Activated CD4-positive, alpha-beta memory T cell treated with anti-CD3 and anti-CD28 coated beads for 36 hours (primary cell): ENCODE data around the gene MYCBP2. TPM values are rescaled to one million over a fixed set of nuclear protein-coding genes. Genes with fewer than 3 reads are reported as not detected.

Experiments
- CTCF ChIA-PET: fragments of 350-600 bp; sonication (Branson Sonifier 250); formaldehyde crosslinking; loops from one replicate; lab custom pipeline; 2021; ENCODE audit warnings: antibody characterized with exemption, inconsistent platforms; lab: Charles Lee
- POLR2A ChIA-PET: fragments of 350-600 bp; sonication (Branson Sonifier 250); formaldehyde crosslinking; loops from one replicate; lab custom pipeline; 2021; ENCODE audit warnings: antibody characterized with exemption; lab: Charles Lee
- DNase-seq: peaks from one replicate; pipeline ENCODE4 v3.0.0-alpha.2; 2020
- H3K27ac Mint-ChIP-seq: one replicate; pipeline ENCODE4 v1.8.0; 2021; ENCODE audit warnings: mixed read lengths
- H3K27me3 Mint-ChIP-seq: one replicate; pipeline ENCODE4 v1.8.0; 2021; ENCODE audit warnings: mixed read lengths
- H3K36me3 Mint-ChIP-seq: one replicate; pipeline ENCODE4 v1.8.0; 2021; ENCODE audit warnings: mixed read lengths
- H3K4me1 Mint-ChIP-seq: one replicate; pipeline ENCODE4 v1.8.0; 2021; ENCODE audit warnings: low read depth, mixed read lengths
- H3K4me3 Mint-ChIP-seq: one replicate; pipeline ENCODE4 v1.8.0; 2021; ENCODE audit warnings: mild to moderate bottlenecking, mixed read lengths
- H3K9me3 Mint-ChIP-seq: one replicate; pipeline ENCODE4 v1.8.0; 2021; ENCODE audit warnings: mixed read lengths
- intact Hi-C: fragments of 100-400 bp; cut with micrococcal nuclease; formaldehyde crosslinking; loops from one replicate; pipeline ENCODE4 v1.15.1; 2023
- total RNA-seq, 2 experiments: library from RNA; stranded (reverse); gene quantifications; one replicate each; pipeline ENCODE4 v1.2.3, GENCODE V29; 2021

Gene MYCBP2, protein sequence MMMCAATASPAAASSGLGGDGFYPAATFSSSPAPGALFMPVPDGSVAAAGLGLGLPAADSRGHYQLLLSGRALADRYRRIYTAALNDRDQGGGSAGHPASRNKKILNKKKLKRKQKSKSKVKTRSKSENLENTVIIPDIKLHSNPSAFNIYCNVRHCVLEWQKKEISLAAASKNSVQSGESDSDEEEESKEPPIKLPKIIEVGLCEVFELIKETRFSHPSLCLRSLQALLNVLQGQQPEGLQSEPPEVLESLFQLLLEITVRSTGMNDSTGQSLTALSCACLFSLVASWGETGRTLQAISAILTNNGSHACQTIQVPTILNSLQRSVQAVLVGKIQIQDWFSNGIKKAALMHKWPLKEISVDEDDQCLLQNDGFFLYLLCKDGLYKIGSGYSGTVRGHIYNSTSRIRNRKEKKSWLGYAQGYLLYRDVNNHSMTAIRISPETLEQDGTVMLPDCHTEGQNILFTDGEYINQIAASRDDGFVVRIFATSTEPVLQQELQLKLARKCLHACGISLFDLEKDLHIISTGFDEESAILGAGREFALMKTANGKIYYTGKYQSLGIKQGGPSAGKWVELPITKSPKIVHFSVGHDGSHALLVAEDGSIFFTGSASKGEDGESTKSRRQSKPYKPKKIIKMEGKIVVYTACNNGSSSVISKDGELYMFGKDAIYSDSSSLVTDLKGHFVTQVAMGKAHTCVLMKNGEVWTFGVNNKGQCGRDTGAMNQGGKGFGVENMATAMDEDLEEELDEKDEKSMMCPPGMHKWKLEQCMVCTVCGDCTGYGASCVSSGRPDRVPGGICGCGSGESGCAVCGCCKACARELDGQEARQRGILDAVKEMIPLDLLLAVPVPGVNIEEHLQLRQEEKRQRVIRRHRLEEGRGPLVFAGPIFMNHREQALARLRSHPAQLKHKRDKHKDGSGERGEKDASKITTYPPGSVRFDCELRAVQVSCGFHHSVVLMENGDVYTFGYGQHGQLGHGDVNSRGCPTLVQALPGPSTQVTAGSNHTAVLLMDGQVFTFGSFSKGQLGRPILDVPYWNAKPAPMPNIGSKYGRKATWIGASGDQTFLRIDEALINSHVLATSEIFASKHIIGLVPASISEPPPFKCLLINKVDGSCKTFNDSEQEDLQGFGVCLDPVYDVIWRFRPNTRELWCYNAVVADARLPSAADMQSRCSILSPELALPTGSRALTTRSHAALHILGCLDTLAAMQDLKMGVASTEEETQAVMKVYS (N-terminal part only)
- 10 to 100 TPM; 67.3 to 79.4 TPM for total RNA-seq

DNA sequence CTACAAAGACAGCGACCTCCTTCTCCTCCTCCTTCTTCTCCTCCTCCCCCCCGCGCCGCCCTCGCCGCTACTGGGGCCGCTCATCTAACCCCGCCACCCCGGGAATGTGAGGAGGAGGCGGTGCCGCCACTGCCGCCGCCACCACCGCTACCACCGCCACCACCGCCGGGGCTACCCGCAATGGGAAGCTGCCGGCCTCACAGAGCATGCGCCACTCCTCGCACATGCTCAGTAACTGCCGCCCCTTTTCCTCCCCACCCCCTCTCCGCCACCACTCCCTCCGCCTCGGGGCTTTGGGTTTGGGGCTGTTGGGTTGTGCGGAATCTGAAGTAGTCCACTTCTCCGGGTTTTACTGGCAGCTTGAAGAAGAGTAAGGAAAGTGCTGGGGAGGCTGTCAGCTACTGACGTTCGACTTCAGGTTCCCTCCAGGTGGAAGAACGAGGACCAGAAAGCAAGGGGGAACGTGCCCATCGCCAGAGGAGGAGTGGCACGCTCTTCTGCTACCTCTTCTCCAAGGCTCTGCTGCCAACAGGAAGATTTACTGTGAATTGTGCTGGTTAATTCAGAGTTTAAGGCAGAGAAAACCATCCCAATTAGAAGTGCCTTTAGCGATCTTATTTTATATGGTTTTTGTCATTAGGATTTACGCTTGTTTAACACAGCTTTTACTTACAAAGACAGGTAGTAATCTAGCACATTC, at the start of gene MYCBP2:
Gene MYCBP2 (minus strand): TSS at position 190 of the 700 bp plus-strand sequence. CDS start 319 bp downstream, outside the sequence.
- ChIA-PET POLR2A (interaction anchor here (0.6 to 3.4 kb wide), 12 partner anchors 9 to 371 kb away, joined by 3 to 34 read pairs (median 4); partner anchors contain the start of gene CLN5), CTCF (interaction anchor here (0.7 to 4.5 kb wide), 5 partner anchors 16 to 151 kb away, joined by 3 to 65 read pairs (median 6); no protein-coding TSS in a partner anchor)
- Mint-ChIP-seq H3K4me1 (peaks cover 57% of the 10 kb centered on the region), H3K9me3 (no peaks in the 10 kb centered on the region), H3K27ac (peak within 1 kb of the TSS; percentile 96), H3K36me3 (peaks cover 8% of the 10 kb centered on the region), H3K4me3 (peak within 1 kb of the TSS; percentile 97), H3K27me3 (no peaks in the 10 kb centered on the region)
- DNase-seq = peak; percentile 99
- intact Hi-C loops = loop anchor here (1.0 to 5.0 kb wide), 4 partner anchors 105 to 425 kb away; no protein-coding TSS in a partner anchor

DNA sequence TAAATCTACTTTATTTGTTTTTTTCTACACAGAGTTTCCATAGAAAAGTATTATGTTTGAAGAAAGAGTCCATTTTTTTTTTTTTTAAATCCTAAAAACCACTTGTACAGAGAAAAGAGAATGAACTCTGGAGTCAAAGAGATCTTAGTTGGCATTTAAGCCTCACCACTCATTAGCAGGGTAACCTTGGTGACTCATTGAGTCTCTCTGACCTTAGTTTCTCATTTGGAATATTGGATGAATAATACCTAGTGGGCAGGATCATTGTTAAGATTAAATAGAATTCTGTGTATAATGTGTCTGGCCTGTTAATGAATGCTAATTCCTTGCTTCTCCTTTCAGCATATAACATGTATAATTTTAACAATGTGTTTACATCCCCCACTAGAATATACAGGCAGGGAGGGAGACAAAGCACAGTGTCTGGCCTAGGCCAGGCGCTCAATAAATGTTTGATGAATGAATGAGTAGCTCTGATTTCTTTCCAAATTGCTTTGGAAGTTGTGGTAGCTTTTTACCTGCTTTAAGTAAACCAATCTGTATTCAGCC, 48.7 kb upstream of the MYCBP2 start:
- intact Hi-C loops = loop anchor here (2.0 kb wide), 1 partner anchor 13 kb away; no protein-coding TSS in a partner anchor
- CTCF ChIA-PET = interaction anchor here (0.7 kb wide), 2 partner anchors 29 to 43 kb away, joined by 3 to 9 read pairs; no protein-coding TSS in a partner anchor
- POLR2A ChIA-PET = no interaction called here
- DNase-seq = no peak
- no peaks in the 10 kb centered on the region for H3K9me3 Mint-ChIP-seq
- H3K27ac Mint-ChIP-seq = no peak overlapping the region
- peaks cover 4% of the 10 kb centered on the region for H3K4me1 Mint-ChIP-seq
- H3K27me3 Mint-ChIP-seq = no peaks in the 10 kb centered on the region
- no peak overlapping the region for H3K4me3 Mint-ChIP-seq
- H3K36me3 Mint-ChIP-seq = no peaks in the 10 kb centered on the region

DNA sequence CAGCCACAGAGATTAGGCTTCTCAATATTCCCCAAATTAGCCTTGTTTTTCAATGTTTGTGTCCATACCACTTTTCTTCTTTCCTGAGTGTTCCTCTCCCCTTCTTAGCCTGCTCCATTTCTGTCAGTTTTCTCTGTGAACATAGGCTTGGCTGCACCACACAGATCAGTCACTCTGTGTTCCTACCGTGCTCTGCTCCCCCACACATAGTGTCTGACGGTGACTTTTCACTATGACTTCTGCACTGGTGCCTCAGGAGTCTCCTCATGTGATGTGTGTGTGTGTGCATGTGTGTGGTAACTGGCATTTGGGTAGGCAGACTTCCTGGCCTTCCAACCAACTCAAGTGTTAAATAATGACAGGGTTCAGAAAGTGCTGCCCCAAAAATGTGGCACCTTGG, 47.9 kb upstream of the MYCBP2 start:
- Mint-ChIP-seq H3K4me3 (no peak overlapping the region), H3K27ac (no peak overlapping the region), H3K27me3 (no peaks in the 10 kb centered on the region), H3K9me3 (no peaks in the 10 kb centered on the region), H3K36me3 (no peaks in the 10 kb centered on the region), H3K4me1 (peaks cover 4% of the 10 kb centered on the region)
- ChIA-PET CTCF (interaction anchor here (0.7 kb wide), 1 partner anchor 30 kb away, joined by 9 read pairs; no protein-coding TSS in a partner anchor), POLR2A (no interaction called here)
- peak; percentile 36 for DNase-seq
- intact Hi-C loops = loop anchor here (2.0 kb wide), 1 partner anchor 14 kb away; no protein-coding TSS in a partner anchor

DNA sequence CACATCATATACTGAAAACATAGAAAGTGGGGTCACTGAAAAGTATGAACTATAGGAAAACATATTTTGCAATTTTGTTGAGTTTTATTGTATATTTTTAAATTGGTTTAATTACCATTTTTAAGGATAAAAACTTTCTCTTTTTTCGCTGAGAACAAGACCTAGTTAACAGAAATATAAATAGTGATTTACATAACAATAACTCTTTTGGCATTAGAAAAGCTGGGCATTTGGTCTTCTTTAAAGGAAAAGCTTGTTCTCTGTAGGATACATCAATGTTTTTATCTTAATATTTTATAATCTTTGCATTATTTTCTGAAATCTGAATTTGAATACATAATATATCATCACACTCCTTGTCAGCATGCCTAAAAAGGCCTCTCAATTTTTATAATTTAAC, 47.4 kb upstream of the MYCBP2 start:
- Mint-ChIP-seq H3K9me3 (no peaks in the 10 kb centered on the region), H3K36me3 (no peaks in the 10 kb centered on the region), H3K27me3 (no peaks in the 10 kb centered on the region), H3K4me3 (no peak overlapping the region), H3K27ac (no peak overlapping the region), H3K4me1 (peaks cover 4% of the 10 kb centered on the region)
- DNase-seq = no peak
- ChIA-PET CTCF (no interaction called here), POLR2A (no interaction called here)
- intact Hi-C loops = loop anchor here (2.0 kb wide), 1 partner anchor 14 kb away; no protein-coding TSS in a partner anchor

DNA sequence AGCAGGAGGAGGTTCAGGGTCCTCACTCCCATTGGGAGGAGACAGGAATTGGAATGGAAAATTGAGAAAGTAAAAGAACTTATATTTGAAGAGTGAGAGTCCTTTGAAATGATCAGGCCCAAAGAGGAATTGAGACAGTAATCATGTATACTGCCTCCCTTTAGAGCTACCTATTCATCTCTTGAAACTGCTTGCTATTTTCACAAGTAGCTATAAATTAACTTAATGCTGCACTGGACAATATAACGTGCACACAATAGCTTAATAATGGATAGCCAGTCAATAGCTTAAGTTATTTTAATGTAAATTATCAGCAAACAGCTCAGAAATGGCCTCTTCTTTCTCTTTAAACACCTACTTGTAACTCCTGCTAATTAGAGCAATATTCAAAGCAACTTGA, 46.6 kb upstream of the MYCBP2 start:
- no peak overlapping the region for H3K27ac Mint-ChIP-seq
- no peak overlapping the region for H3K4me3 Mint-ChIP-seq
- peaks cover 4% of the 10 kb centered on the region for H3K4me1 Mint-ChIP-seq
- no peaks in the 10 kb centered on the region for H3K9me3 Mint-ChIP-seq
- no peak for DNase-seq
- H3K27me3 Mint-ChIP-seq = no peaks in the 10 kb centered on the region
- POLR2A ChIA-PET = no interaction called here
- no peaks in the 10 kb centered on the region for H3K36me3 Mint-ChIP-seq
- CTCF ChIA-PET = no interaction called here
- intact Hi-C loops = no loop called here

DNA sequence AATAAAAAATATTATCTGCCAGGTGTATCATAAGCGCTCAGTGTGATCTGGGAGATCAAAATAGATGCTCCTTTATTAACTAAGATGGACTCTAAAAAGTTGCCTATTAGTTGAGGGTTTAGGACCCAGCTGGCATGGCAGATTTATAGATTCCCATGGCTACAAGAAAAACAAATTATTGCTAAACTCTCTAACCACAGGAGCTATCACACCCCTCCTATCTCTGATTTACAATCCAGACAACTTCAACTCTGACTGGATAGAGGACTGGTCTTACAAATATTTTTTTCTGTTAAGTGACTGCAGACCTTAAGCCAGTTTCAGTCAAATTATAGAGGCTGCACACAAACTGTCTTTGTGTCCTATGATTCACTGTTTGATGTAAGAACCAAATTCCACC, 45.4 kb upstream of the MYCBP2 start:
- ChIA-PET POLR2A (no interaction called here), CTCF (interaction anchor here (0.9 kb wide), 1 partner anchor 144 kb away, joined by 3 read pairs; no protein-coding TSS in a partner anchor)
- H3K36me3 Mint-ChIP-seq = no peaks in the 10 kb centered on the region
- intact Hi-C loops = no loop called here
- no peak overlapping the region for H3K4me3 Mint-ChIP-seq
- H3K9me3 Mint-ChIP-seq = no peaks in the 10 kb centered on the region
- H3K27ac Mint-ChIP-seq = no peak overlapping the region
- H3K27me3 Mint-ChIP-seq = no peaks in the 10 kb centered on the region
- no peak for DNase-seq
- H3K4me1 Mint-ChIP-seq = peaks cover 4% of the 10 kb centered on the region

GRCh38 chr13:77370888-77371287, 44.0 kb upstream of the MYCBP2 start:
- Mint-ChIP-seq H3K4me3 (no peak overlapping the region), H3K4me1 (peaks cover 4% of the 10 kb centered on the region), H3K27me3 (no peaks in the 10 kb centered on the region), H3K36me3 (no peaks in the 10 kb centered on the region), H3K9me3 (no peaks in the 10 kb centered on the region), H3K27ac (no peak overlapping the region)
- intact Hi-C loops = no loop called here
- DNase-seq = no peak
- POLR2A ChIA-PET = no interaction called here
- CTCF ChIA-PET = no interaction called here

GRCh38 chr13:77362166-77362565, 35.3 kb upstream of the MYCBP2 start:
- Mint-ChIP-seq H3K4me3 (no peak overlapping the region), H3K4me1 (peaks cover 5% of the 10 kb centered on the region), H3K27me3 (peaks cover 3% of the 10 kb centered on the region), H3K36me3 (no peaks in the 10 kb centered on the region), H3K9me3 (no peaks in the 10 kb centered on the region), H3K27ac (no peak overlapping the region)
- CTCF ChIA-PET = interaction anchor here (0.6 to 1.4 kb wide), 2 partner anchors 37 to 134 kb away, joined by 3 read pairs; no protein-coding TSS in a partner anchor
- DNase-seq = no peak
- POLR2A ChIA-PET = no interaction called here
- intact Hi-C loops = no loop called here

DNA sequence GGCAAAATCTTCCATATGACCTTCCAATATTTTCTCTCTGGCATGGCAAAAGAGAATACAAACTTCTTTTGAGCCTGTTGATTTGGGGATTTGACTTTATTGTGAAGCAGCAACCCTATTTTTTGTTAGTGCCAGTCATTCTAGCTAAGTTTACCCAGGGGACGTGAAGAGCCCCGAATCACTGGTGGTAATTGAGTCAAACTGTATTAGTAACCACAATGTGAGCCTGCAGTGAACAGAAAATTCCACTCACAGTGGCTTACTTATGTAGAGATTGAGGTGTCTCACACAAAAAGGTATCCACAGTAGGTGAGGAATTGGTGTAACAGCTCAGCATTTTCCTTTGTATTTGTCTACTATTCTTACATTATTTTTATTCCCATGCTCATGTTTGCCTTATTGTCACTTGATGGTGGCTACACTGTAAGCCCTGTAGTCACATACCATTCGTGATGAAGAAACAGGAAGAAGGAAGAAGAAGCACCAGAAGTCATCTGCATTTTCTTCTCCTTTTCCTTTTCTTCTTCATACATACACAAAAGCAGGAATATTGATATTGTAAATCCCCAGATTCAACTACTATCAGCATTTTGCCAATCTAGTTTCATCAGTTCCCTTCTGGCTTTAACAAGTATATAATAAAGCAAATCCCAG, 33.3 kb upstream of the MYCBP2 start:
- Mint-ChIP-seq H3K36me3 (no peaks in the 10 kb centered on the region), H3K9me3 (no peaks in the 10 kb centered on the region), H3K27ac (no peak overlapping the region), H3K4me3 (no peak overlapping the region), H3K27me3 (peaks cover 3% of the 10 kb centered on the region), H3K4me1 (peaks cover 5% of the 10 kb centered on the region)
- ChIA-PET CTCF (no interaction called here), POLR2A (no interaction called here)
- no peak for DNase-seq
- intact Hi-C loops = no loop called here

DNA sequence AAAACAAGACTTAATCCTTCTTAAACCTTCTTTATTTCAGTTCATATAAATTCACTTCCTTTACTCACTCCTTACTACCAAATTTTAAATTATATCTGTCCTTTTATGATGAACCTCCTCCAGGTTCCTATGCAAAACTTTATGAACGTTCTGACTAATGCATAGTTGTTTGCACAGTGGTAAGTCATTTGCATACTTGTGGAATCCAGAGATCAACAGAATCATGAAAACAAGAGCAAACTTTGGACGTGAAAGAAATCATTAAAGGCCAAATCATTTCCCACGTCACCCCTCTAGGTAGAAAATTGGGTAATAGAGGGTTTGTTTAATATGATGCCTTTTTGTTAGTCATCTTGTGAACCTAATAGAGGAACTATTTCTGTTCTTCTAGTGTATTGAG, 32.3 kb upstream of the MYCBP2 start:
- H3K36me3 Mint-ChIP-seq = no peaks in the 10 kb centered on the region
- peaks cover 6% of the 10 kb centered on the region for H3K4me1 Mint-ChIP-seq
- ChIA-PET CTCF (interaction anchor here (0.6 kb wide), 1 partner anchor 280 kb away, joined by 3 read pairs; no protein-coding TSS in a partner anchor), POLR2A (no interaction called here)
- H3K27ac Mint-ChIP-seq = no peak overlapping the region
- DNase-seq = no peak
- intact Hi-C loops = no loop called here
- H3K4me3 Mint-ChIP-seq = no peak overlapping the region
- H3K9me3 Mint-ChIP-seq = no peaks in the 10 kb centered on the region
- no peaks in the 10 kb centered on the region for H3K27me3 Mint-ChIP-seq
